Gastroesophageal sphincter (tissue), 4 donors: ENCODE data around the gene POU2F1. TPM values are rescaled to one million over a fixed set of nuclear protein-coding genes. Genes with fewer than 3 reads are reported as not detected.

ENCODE experiments used
- ATAC-seq: fragments of 150-250 bp; one replicate; pipeline ENCODE4 v1.9.1; 2016; ENCODE audit warnings: mild to moderate bottlenecking, moderate library complexity
- H3K27ac ChIP-seq, 4 donors: fragments of 200-600 bp; sonication (generic) in 3 of 4; 1 replicate in 3 of 4; 2 replicates in 1 of 4; pipeline ENCODE4 v1.5.1; 2016 to 2019
- H3K27me3 ChIP-seq: fragments of 200-600 bp; sonication (generic); one replicate; pipeline ENCODE4 v1.5.1; 2019
- H3K36me3 ChIP-seq, 2 donors: fragments of 200-600 bp; sonication (generic); one replicate each; pipeline ENCODE4 v1.5.1; 2019; ENCODE audit warnings: control low read depth in 1 of 2
- H3K4me1 ChIP-seq, 3 donors: fragments of 200-600 bp; sonication (generic); 1 replicate in 2 of 3; 2 replicates in 1 of 3; pipeline ENCODE4 v1.5.1; 2016 to 2019; ENCODE audit warnings: control low read depth in 2 of 3
- H3K4me3 ChIP-seq, 2 donors: fragments of 200-600 bp; sonication (generic); one replicate each; pipeline ENCODE4 v1.5.1; 2019; ENCODE audit warnings: mild to moderate bottlenecking in 1 of 2, moderate library complexity in 1 of 2
- H3K9me3 ChIP-seq, 3 donors: fragments of 200-600 bp; sonication (generic); one replicate each; pipeline ENCODE4 v1.5.1; 2017 to 2019; ENCODE audit warnings: control low read depth in 2 of 3
- CTCF ChIP-seq, 4 experiments: fragments of 200-600 bp in 2 of 4; fragments of 450-650 bp in 2 of 4; sonication (generic) in 1 of 4; IDR thresholded peaks; one replicate each; pipeline ENCODE4 v1.5.1; 2017 to 2019; ENCODE audit warnings: antibody characterized with exemption in 4 of 4, mild to moderate bottlenecking in 2 of 4, moderate library complexity in 2 of 4
- EP300 ChIP-seq: sonication (generic); formaldehyde crosslinking; IDR thresholded peaks from one replicate; pipeline ENCODE4 v1.6.1; 2017; ENCODE audit warnings: antibody characterized with exemption, mild to moderate bottlenecking
- POLR2A ChIP-seq, 2 donors: fragments of 450-650 bp; IDR thresholded peaks; one replicate each; pipeline ENCODE4 v1.6.1; 2017; ENCODE audit warnings: antibody characterized with exemption in 2 of 2, mild to moderate bottlenecking in 2 of 2, moderate library complexity in 1 of 2
- POLR2AphosphoS5 ChIP-seq: sonication (generic); formaldehyde crosslinking; IDR thresholded peaks from one replicate; pipeline ENCODE4 v1.6.1; 2017; ENCODE audit warnings: antibody characterized with exemption
- WGBS, 2 donors: methylation state at CpG; one replicate each; pipeline ENCODE4 v1.1.5; 2018; ENCODE audit warnings: low coverage in 1 of 2; 5-methylcytosine and 5-hydroxymethylcytosine counted together
- total RNA-seq, 4 donors: library from RNA; depleted of rRNA; stranded (reverse); fragments of >200 nt; gene quantifications; one replicate each; pipeline ENCODE4 v1.1.0, GENCODE V29; 2016

The POU2F1 gene
- total RNA-seq, 4 donors from 2014 or later: 8.0 to 15.7 (median 10.2) TPM

- H3K27ac ChIP-seq: no peak overlapping the region
- H3K27me3 ChIP-seq: no peaks in the 10 kb centered on the region
- H3K9me3 ChIP-seq: no peaks in the 10 kb centered on the region
- H3K36me3 ChIP-seq: no peaks in the 10 kb centered on the region
- no peaks in the 10 kb centered on the region for H3K4me1 ChIP-seq
- H3K4me3 ChIP-seq: no peak overlapping the region
- WGBS, 2 donors: 92 to 94% methylated on average over 2 to 3 of the region's 6 CpGs
- ATAC-seq: no peak
- TF ChIP-seq POLR2A (IDR thresholded peaks at IDR 0.05) (no peak), EP300 (no peak), POLR2AphosphoS5 (no peak), CTCF (IDR thresholded peaks at IDR 0.05) (no peak)
Observed at GRCh38 chr1:167357305-167357704, 136.6 kb downstream of the POU2F1 start.

- no peak for ATAC-seq
- Histone ChIP-seq H3K27ac (no peak overlapping the region), H3K9me3 (no peaks in the 10 kb centered on the region), H3K4me3 (no peak overlapping the region), H3K4me1 (no peaks in the 10 kb centered on the region), H3K27me3 (no peaks in the 10 kb centered on the region), H3K36me3 (no peaks in the 10 kb centered on the region)
- WGBS, 2 donors: 97 to 98% methylated on average over 4 of the region's 4 CpGs
- TF ChIP-seq POLR2AphosphoS5 (no peak), POLR2A (IDR thresholded peaks at IDR 0.05) (no peak), CTCF (IDR thresholded peaks at IDR 0.05) (no peak), EP300 (no peak)
Observed at GRCh38 chr1:167359295-167359694, 138.6 kb downstream of the POU2F1 start.

GRCh38 chr1:167360120-167360519 is 139.4 kb downstream of the POU2F1 start:
- TF ChIP-seq CTCF (IDR thresholded peaks at IDR 0.05) (no peak), EP300 (no peak), POLR2A (IDR thresholded peaks at IDR 0.05) (no peak)
- ATAC-seq: no peak
- no peak overlapping the region for H3K27ac ChIP-seq
- H3K9me3 ChIP-seq: no peaks in the 10 kb centered on the region
- H3K4me3 ChIP-seq: no peak overlapping the region
- no peaks in the 10 kb centered on the region for H3K4me1 ChIP-seq
- WGBS, 2 donors: 81 to 86% methylated on average over 1 to 4 of the region's 4 CpGs
- no peaks in the 10 kb centered on the region for H3K36me3 ChIP-seq
- H3K27me3 ChIP-seq: no peaks in the 10 kb centered on the region

- Histone ChIP-seq H3K4me1 (no peaks in the 10 kb centered on the region), H3K9me3 (no peaks in the 10 kb centered on the region), H3K36me3 (peaks cover 0 to 18% of the 10 kb centered on the region in 2 donors), H3K27me3 (no peaks in the 10 kb centered on the region), H3K4me3 (no peak overlapping the region), H3K27ac (no peak overlapping the region)
- no peak for ATAC-seq
- WGBS, 2 donors: 100% methylated on average over 1 of the region's 1 CpG; no CpG with 5 or more reads in 1 of the 2 donors
- TF ChIP-seq POLR2A (IDR thresholded peaks at IDR 0.05) (no peak), EP300 (no peak), POLR2AphosphoS5 (no peak), CTCF (IDR thresholded peaks at IDR 0.05) (no peak)
Observed at GRCh38 chr1:167362638-167363037, 142.0 kb downstream of the POU2F1 start.

GRCh38 chr1:167364826-167365225 is 144.1 kb downstream of the POU2F1 start:
- TF ChIP-seq POLR2AphosphoS5 (no peak), EP300 (no peak), POLR2A (IDR thresholded peaks at IDR 0.05) (no peak), CTCF (IDR thresholded peaks at IDR 0.05) (no peak)
- Histone ChIP-seq H3K27me3 (no peaks in the 10 kb centered on the region), H3K27ac (no peak overlapping the region), H3K4me1 (no peaks in the 10 kb centered on the region), H3K4me3 (no peak overlapping the region), H3K9me3 (no peaks in the 10 kb centered on the region), H3K36me3 (peaks cover 0 to 18% of the 10 kb centered on the region in 2 donors)
- WGBS, 2 donors: 76 to 86% methylated on average over 2 of the region's 2 CpGs
- no peak for ATAC-seq
